ENCODE measurements around the gene GPATCH1. TPM values are rescaled to one million over a fixed set of nuclear protein-coding genes. Genes with fewer than 3 reads are reported as not detected.

Gene GPATCH1
- total and polyA plus RNA-seq, 2 of the 13 experiments (the other 11 are each of a cell fraction or from before 2014, with no cell fraction given): 6.8 to 6.9 TPM

DNA sequence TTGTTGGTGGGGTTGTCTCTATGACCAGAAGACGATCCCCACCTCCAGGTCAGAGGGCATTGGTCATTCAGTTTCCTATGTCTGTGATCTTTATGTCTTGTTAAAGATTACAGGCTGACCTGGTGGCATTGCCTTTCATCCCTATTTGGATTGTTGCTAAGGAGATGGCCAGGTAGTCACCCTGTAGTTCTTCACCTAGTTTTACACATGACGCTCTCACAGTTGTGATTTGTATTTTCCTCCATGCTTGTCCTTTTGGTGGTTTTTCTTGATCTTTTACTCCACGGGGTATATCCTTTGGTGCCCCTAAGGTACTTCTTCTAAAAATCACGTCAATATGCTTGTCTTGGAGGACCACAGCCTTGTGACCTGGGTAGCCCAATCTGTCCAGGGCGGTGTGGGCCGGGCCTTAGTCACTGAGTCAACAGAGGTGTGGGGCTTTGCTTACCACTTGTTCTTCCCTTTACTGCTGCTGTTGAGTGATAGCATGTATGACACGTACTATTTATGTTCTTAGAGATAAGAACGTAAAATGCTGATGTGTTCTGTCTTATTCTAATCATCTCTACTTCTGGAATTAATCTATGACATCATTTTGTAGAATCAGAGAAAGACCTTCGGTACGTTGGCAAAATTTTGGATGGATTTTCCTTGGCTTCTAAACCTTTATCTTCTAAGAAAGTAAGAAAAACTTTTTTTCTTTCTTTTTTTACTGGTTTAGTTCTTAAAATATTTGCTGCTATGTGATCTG lies 20.1 kb downstream of the GPATCH1 start (continued):
- TF ChIP-seq, protein P1, sequence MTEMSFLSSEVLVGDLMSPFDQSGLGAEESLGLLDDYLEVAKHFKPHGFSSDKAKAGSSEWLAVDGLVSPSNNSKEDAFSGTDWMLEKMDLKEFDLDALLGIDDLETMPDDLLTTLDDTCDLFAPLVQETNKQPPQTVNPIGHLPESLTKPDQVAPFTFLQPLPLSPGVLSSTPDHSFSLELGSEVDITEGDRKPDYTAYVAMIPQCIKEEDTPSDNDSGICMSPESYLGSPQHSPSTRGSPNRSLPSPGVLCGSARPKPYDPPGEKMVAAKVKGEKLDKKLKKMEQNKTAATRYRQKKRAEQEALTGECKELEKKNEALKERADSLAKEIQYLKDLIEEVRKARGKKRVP (CRISPR knock-in tag; IDR thresholded peaks at IDR 0.05): no peak
- no peak for TF ChIP-seq ZNF577 (CRISPR knock-in tag; IDR thresholded peaks at IDR 0.05; ENCODE audit: borderline replicate concordance, low read depth)
- TF ChIP-seq, protein P2, sequence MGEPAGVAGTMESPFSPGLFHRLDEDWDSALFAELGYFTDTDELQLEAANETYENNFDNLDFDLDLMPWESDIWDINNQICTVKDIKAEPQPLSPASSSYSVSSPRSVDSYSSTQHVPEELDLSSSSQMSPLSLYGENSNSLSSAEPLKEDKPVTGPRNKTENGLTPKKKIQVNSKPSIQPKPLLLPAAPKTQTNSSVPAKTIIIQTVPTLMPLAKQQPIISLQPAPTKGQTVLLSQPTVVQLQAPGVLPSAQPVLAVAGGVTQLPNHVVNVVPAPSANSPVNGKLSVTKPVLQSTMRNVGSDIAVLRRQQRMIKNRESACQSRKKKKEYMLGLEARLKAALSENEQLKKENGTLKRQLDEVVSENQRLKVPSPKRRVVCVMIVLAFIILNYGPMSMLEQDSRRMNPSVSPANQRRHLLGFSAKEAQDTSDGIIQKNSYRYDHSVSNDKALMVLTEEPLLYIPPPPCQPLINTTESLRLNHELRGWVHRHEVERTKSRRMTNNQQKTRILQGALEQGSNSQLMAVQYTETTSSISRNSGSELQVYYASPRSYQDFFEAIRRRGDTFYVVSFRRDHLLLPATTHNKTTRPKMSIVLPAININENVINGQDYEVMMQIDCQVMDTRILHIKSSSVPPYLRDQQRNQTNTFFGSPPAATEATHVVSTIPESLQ (CRISPR knock-in tag; conservative IDR thresholded peaks at IDR 0.05): no peak
- TF ChIP-seq, protein P3, sequence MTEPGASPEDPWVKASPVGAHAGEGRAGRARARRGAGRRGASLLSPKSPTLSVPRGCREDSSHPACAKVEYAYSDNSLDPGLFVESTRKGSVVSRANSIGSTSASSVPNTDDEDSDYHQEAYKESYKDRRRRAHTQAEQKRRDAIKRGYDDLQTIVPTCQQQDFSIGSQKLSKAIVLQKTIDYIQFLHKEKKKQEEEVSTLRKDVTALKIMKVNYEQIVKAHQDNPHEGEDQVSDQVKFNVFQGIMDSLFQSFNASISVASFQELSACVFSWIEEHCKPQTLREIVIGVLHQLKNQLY (CRISPR knock-in tag; IDR thresholded peaks at IDR 0.05): no peak
- TF ChIP-seq, protein P4, sequence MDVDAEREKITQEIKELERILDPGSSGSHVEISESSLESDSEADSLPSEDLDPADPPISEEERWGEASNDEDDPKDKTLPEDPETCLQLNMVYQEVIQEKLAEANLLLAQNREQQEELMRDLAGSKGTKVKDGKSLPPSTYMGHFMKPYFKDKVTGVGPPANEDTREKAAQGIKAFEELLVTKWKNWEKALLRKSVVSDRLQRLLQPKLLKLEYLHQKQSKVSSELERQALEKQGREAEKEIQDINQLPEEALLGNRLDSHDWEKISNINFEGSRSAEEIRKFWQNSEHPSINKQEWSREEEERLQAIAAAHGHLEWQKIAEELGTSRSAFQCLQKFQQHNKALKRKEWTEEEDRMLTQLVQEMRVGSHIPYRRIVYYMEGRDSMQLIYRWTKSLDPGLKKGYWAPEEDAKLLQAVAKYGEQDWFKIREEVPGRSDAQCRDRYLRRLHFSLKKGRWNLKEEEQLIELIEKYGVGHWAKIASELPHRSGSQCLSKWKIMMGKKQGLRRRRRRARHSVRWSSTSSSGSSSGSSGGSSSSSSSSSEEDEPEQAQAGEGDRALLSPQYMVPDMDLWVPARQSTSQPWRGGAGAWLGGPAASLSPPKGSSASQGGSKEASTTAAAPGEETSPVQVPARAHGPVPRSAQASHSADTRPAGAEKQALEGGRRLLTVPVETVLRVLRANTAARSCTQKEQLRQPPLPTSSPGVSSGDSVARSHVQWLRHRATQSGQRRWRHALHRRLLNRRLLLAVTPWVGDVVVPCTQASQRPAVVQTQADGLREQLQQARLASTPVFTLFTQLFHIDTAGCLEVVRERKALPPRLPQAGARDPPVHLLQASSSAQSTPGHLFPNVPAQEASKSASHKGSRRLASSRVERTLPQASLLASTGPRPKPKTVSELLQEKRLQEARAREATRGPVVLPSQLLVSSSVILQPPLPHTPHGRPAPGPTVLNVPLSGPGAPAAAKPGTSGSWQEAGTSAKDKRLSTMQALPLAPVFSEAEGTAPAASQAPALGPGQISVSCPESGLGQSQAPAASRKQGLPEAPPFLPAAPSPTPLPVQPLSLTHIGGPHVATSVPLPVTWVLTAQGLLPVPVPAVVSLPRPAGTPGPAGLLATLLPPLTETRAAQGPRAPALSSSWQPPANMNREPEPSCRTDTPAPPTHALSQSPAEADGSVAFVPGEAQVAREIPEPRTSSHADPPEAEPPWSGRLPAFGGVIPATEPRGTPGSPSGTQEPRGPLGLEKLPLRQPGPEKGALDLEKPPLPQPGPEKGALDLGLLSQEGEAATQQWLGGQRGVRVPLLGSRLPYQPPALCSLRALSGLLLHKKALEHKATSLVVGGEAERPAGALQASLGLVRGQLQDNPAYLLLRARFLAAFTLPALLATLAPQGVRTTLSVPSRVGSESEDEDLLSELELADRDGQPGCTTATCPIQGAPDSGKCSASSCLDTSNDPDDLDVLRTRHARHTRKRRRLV (CRISPR knock-in tag; IDR thresholded peaks at IDR 0.05): no peak
- no peak for TF ChIP-seq MTA3 (CRISPR knock-in tag; IDR thresholded peaks at IDR 0.05)
- TF ChIP-seq ZNF557 (CRISPR knock-in tag; IDR thresholded peaks at IDR 0.05): no peak
- TF ChIP-seq, protein P5, sequence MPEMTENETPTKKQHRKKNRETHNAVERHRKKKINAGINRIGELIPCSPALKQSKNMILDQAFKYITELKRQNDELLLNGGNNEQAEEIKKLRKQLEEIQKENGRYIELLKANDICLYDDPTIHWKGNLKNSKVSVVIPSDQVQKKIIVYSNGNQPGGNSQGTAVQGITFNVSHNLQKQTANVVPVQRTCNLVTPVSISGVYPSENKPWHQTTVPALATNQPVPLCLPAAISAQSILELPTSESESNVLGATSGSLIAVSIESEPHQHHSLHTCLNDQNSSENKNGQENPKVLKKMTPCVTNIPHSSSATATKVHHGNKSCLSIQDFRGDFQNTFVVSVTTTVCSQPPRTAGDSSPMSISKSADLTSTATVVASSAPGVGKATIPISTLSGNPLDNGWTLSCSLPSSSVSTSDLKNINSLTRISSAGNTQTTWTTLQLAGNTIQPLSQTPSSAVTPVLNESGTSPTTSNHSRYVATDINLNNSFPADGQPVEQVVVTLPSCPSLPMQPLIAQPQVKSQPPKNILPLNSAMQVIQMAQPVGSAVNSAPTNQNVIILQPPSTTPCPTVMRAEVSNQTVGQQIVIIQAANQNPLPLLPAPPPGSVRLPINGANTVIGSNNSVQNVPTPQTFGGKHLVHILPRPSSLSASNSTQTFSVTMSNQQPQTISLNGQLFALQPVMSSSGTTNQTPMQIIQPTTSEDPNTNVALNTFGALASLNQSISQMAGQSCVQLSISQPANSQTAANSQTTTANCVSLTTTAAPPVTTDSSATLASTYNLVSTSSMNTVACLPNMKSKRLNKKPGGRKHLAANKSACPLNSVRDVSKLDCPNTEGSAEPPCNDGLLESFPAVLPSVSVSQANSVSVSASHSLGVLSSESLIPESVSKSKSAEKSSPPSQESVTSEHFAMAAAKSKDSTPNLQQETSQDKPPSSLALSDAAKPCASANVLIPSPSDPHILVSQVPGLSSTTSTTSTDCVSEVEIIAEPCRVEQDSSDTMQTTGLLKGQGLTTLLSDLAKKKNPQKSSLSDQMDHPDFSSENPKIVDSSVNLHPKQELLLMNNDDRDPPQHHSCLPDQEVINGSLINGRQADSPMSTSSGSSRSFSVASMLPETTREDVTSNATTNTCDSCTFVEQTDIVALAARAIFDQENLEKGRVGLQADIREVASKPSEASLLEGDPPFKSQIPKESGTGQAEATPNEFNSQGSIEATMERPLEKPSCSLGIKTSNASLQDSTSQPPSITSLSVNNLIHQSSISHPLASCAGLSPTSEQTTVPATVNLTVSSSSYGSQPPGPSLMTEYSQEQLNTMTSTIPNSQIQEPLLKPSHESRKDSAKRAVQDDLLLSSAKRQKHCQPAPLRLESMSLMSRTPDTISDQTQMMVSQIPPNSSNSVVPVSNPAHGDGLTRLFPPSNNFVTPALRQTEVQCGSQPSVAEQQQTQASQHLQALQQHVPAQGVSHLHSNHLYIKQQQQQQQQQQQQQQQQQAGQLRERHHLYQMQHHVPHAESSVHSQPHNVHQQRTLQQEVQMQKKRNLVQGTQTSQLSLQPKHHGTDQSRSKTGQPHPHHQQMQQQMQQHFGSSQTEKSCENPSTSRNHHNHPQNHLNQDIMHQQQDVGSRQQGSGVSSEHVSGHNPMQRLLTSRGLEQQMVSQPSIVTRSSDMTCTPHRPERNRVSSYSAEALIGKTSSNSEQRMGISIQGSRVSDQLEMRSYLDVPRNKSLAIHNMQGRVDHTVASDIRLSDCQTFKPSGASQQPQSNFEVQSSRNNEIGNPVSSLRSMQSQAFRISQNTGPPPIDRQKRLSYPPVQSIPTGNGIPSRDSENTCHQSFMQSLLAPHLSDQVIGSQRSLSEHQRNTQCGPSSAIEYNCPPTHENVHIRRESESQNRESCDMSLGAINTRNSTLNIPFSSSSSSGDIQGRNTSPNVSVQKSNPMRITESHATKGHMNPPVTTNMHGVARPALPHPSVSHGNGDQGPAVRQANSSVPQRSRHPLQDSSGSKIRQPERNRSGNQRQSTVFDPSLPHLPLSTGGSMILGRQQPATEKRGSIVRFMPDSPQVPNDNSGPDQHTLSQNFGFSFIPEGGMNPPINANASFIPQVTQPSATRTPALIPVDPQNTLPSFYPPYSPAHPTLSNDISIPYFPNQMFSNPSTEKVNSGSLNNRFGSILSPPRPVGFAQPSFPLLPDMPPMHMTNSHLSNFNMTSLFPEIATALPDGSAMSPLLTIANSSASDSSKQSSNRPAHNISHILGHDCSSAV (CRISPR knock-in tag; IDR thresholded peaks at IDR 0.05; ENCODE audit: borderline replicate concordance): no peak
- TF ChIP-seq AKAP8 (CRISPR knock-in tag; IDR thresholded peaks at IDR 0.05): no peak
- no peak for TF ChIP-seq ZNF282 (IDR thresholded peaks at IDR 0.05; ENCODE audit: partially characterized antibody)
- TF ChIP-seq, protein P6, sequence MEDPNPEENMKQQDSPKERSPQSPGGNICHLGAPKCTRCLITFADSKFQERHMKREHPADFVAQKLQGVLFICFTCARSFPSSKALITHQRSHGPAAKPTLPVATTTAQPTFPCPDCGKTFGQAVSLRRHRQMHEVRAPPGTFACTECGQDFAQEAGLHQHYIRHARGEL (CRISPR knock-in tag; IDR thresholded peaks at IDR 0.05): no peak
